Parathyroid adenoma (tissue), 2 donors: ENCODE measurements around the gene AAR2.

Experiments
- H2AFZ ChIP-seq: fragments of 300-600 bp; sonication (generic); one replicate; pipeline ENCODE4 v1.7.0; 2017; ENCODE audit warnings: antibody characterized with exemption, mild to moderate bottlenecking
- H3K27ac ChIP-seq: fragments of 300-600 bp; sonication (generic); one replicate; pipeline ENCODE4 v1.7.0; 2017
- H3K27me3 ChIP-seq: fragments of 300-600 bp; sonication (generic); one replicate; pipeline ENCODE4 v1.7.0; 2017; ENCODE audit warnings: low read length; ENCODE audit not compliant: control insufficient read depth, insufficient read depth
- H3K36me3 ChIP-seq: fragments of 300-600 bp; sonication (generic); one replicate; pipeline ENCODE4 v1.7.0; 2017; ENCODE audit warnings: low read length; ENCODE audit not compliant: control insufficient read depth, insufficient read depth
- H3K4me1 ChIP-seq: fragments of 300-600 bp; sonication (generic); one replicate; pipeline ENCODE4 v1.7.0; 2017; ENCODE audit warnings: control low read depth
- H3K4me2 ChIP-seq: fragments of 300-600 bp; sonication (generic); one replicate; pipeline ENCODE4 v1.7.0; 2017; ENCODE audit warnings: low read length
- H3K4me3 ChIP-seq: fragments of 300-600 bp; sonication (generic); one replicate; pipeline ENCODE4 v1.7.0; 2017; ENCODE audit warnings: low read depth, low read length
- H3K79me2 ChIP-seq: fragments of 300-600 bp; sonication (generic); one replicate; pipeline ENCODE4 v1.7.0; 2017; ENCODE audit warnings: control low read depth
- H3K9ac ChIP-seq: fragments of 300-600 bp; sonication (generic); one replicate; pipeline ENCODE4 v1.7.0; 2017; ENCODE audit warnings: mild to moderate bottlenecking
- H3K9me3 ChIP-seq: fragments of 300-600 bp; sonication (generic); one replicate; pipeline ENCODE4 v1.7.0; 2017; ENCODE audit warnings: low read length; ENCODE audit not compliant: control insufficient read depth
- CTCF ChIP-seq: fragments of 300-600 bp; sonication (generic); IDR thresholded peaks from one replicate; pipeline ENCODE4 v1.7.0; 2017; ENCODE audit warnings: antibody characterized with exemption, mild to moderate bottlenecking
- donor health status: primary hyperparathyroidism.

AAR2 gene

GRCh38 chr20:36281785-36282380 is 45.6 kb downstream of the AAR2 start:
- H3K4me2 ChIP-seq: no peak overlapping the region
- no peak overlapping the region for H3K9ac ChIP-seq
- no peak overlapping the region for H3K27ac ChIP-seq
- H3K9me3 ChIP-seq: no peaks in the 10 kb centered on the region
- no peak overlapping the region for H3K4me3 ChIP-seq
- H3K36me3 ChIP-seq: no peaks in the 10 kb centered on the region
- H3K27me3 ChIP-seq: no peaks in the 10 kb centered on the region
- H2AFZ ChIP-seq: no peak overlapping the region
- H3K79me2 ChIP-seq: no peaks in the 10 kb centered on the region
- H3K4me1 ChIP-seq: no peaks in the 10 kb centered on the region
- TF ChIP-seq CTCF: no peak

DNA sequence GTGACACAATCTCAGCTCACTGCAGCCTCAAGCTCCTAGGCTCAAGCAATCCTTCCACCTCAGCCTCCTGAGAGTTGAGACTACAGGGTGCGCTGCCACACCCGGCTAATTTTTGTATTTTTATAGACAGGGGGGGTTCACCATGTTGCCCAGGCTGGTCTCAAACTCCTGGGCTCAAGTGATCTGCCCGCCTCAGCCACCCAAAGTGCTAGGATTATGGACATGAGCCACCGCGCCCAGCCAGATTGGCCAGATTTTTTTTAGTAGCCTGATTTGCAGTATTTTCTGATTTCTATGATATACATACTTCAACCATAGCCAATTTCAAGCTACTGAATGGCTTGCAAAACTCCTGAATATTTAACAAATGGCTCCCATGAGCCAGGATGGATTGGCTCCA is 48.5 kb downstream of the AAR2 start:
- no peak overlapping the region for H3K4me2 ChIP-seq
- no peaks in the 10 kb centered on the region for H3K36me3 ChIP-seq
- H3K9ac ChIP-seq: no peak overlapping the region
- TF ChIP-seq CTCF: no peak
- H3K27ac ChIP-seq: no peak overlapping the region
- no peaks in the 10 kb centered on the region for H3K4me1 ChIP-seq
- H3K27me3 ChIP-seq: no peaks in the 10 kb centered on the region
- no peak overlapping the region for H2AFZ ChIP-seq
- H3K4me3 ChIP-seq: no peak overlapping the region
- no peaks in the 10 kb centered on the region for H3K9me3 ChIP-seq
- no peaks in the 10 kb centered on the region for H3K79me2 ChIP-seq

DNA sequence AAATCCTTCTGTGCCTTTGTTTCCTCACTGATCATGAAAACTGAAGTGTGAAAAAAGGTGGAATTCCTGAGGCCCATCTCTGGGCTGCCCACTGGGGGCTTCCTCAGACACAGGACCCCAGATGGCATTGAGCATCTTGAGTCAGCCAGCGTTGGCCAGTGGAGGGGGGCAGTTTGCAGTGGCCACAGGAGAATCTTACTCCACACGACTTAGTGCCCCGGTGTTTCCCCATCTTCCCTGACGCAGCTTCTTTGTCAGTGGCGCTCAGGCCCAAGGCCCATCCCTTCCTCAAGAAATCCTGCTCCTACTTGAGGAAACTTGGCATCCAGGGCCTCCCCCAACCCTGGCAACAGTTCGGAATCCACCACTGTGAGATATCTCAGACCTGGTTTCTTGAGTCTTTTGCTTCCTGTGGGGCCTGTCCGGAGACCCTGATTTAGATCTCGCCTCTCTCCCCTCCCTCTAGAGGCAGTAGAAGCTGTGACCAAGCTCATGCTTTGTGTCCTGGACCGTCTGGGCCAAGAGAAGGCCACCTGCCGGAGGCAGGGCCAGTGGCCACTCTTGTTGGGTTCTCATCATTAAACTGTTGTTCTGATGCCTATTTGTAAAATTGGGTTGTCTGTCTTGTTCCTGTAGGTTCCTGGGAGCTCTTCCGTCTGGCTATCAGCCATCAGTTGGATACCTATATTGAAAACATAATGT is 49.6 kb downstream of the AAR2 start:
- H3K27ac ChIP-seq: no peak overlapping the region
- TF ChIP-seq CTCF: no peak
- H2AFZ ChIP-seq: no peak overlapping the region
- H3K27me3 ChIP-seq: no peaks in the 10 kb centered on the region
- H3K36me3 ChIP-seq: no peaks in the 10 kb centered on the region
- no peak overlapping the region for H3K9ac ChIP-seq
- H3K4me1 ChIP-seq: no peaks in the 10 kb centered on the region
- no peaks in the 10 kb centered on the region for H3K9me3 ChIP-seq
- no peak overlapping the region for H3K4me2 ChIP-seq
- no peak overlapping the region for H3K4me3 ChIP-seq
- H3K79me2 ChIP-seq: no peaks in the 10 kb centered on the region

- no peak overlapping the region for H3K27ac ChIP-seq
- H3K9me3 ChIP-seq: no peaks in the 10 kb centered on the region
- H3K27me3 ChIP-seq: no peaks in the 10 kb centered on the region
- no peaks in the 10 kb centered on the region for H3K79me2 ChIP-seq
- H3K9ac ChIP-seq: no peak overlapping the region
- no peak overlapping the region for H2AFZ ChIP-seq
- H3K4me1 ChIP-seq: no peaks in the 10 kb centered on the region
- TF ChIP-seq CTCF: no peak
- no peak overlapping the region for H3K4me3 ChIP-seq
- no peak overlapping the region for H3K4me2 ChIP-seq
- H3K36me3 ChIP-seq: no peaks in the 10 kb centered on the region
Measured at GRCh38 chr20:36297656-36298055, 61.4 kb downstream of the AAR2 start.

DNA sequence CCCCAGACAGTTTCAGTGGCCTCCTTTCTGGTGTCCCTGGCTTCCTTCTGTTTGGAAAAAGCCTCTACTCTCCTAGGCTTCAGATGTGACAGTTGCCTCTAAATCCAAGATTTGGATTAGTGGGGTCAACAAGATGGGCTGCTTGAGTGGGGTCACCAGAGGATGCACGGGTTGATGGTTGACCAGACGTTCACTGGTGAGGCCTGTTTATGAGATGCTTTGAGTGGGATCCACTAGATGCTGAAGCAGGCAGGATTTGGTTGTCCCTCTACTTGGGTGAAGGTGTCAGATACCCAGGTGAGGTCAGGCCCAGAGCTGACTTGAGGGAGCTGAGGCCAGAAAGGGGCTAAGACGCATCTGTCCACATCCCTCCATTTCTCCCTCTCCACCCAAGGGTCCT is 61.8 kb downstream of the AAR2 start:
- H3K4me1 ChIP-seq: no peaks in the 10 kb centered on the region
- H3K27me3 ChIP-seq: no peaks in the 10 kb centered on the region
- no peak overlapping the region for H3K4me2 ChIP-seq

More for the DNA sequence above, 61.8 kb downstream of the AAR2 start:
- Histone ChIP-seq H3K36me3 (no peaks in the 10 kb centered on the region), H2AFZ (no peak overlapping the region), H3K4me3 (no peak overlapping the region), H3K27ac (no peak overlapping the region), H3K9me3 (no peaks in the 10 kb centered on the region), H3K79me2 (no peaks in the 10 kb centered on the region), H3K9ac (no peak overlapping the region)
- TF ChIP-seq CTCF: no peak
